GM23338 (cell line): ENCODE data around the gene GRHL3. TPM values are rescaled to one million over a fixed set of nuclear protein-coding genes. Genes with fewer than 3 reads are reported as not detected.

Source experiments
- ATAC-seq: fragments of 200-7000 bp; cut with Tn5 transposase; 3 replicates; pipeline ENCODE4 v1.9.1; 2020
- DNase-seq: peaks from one replicate; pipeline ENCODE4 v3.0.0-alpha.2; 2015; ENCODE audit warnings: low spot score
- H2AFZ ChIP-seq: fragments of 200-600 bp; sonication (generic); 2 replicates; pipeline ENCODE4 v1.8.0; 2016; ENCODE audit warnings: antibody characterized with exemption, mild to moderate bottlenecking, moderate library complexity
- H3F3A ChIP-seq: fragments of 200-600 bp; sonication (generic); replicated peaks from 2 replicates; pipeline ENCODE4 v1.8.0; 2017; ENCODE audit warnings: antibody characterized with exemption, mixed run types, low read depth
- H3K27ac ChIP-seq: fragments of 200-600 bp; sonication (generic); 2 replicates; pipeline ENCODE4 v1.6.1; 2016; ENCODE audit warnings: low read depth
- H3K27me3 ChIP-seq: fragments of 200-600 bp; sonication (generic); 2 replicates; pipeline ENCODE4 v1.8.0; 2016; ENCODE audit warnings: mild to moderate bottlenecking, mixed run types, moderate library complexity; ENCODE audit not compliant: insufficient read depth
- H3K36me3 ChIP-seq: fragments of 200-600 bp; sonication (generic); 2 replicates; pipeline ENCODE4 v1.8.0; 2016; ENCODE audit warnings: mild to moderate bottlenecking; ENCODE audit not compliant: insufficient read depth
- H3K4me1 ChIP-seq: fragments of 200-600 bp; sonication (generic); 2 replicates; pipeline ENCODE4 v1.8.0; 2016; ENCODE audit warnings: mild to moderate bottlenecking, moderate library complexity; ENCODE audit not compliant: insufficient read depth
- H3K4me2 ChIP-seq: fragments of 200-600 bp; sonication (generic); 2 replicates; pipeline ENCODE4 v1.7.1; 2017; ENCODE audit warnings: mixed run types
- H3K4me3 ChIP-seq: fragments of 200-600 bp; sonication (generic); 2 replicates; pipeline ENCODE4 v1.6.1; 2016; ENCODE audit warnings: mixed run types
- H3K79me2 ChIP-seq: fragments of 200-600 bp; sonication (generic); replicated peaks from 2 replicates; pipeline ENCODE4 v1.8.0; 2017; ENCODE audit warnings: mild to moderate bottlenecking; ENCODE audit not compliant: insufficient read depth
- H3K9me2 ChIP-seq: fragments of 200-600 bp; sonication (generic); 2 replicates; pipeline ENCODE4 v1.8.0; 2017; ENCODE audit not compliant: insufficient read depth
- H4K20me1 ChIP-seq: fragments of 200-600 bp; sonication (generic); replicated peaks from 2 replicates; pipeline ENCODE4 v1.8.0; 2017; ENCODE audit warnings: mild to moderate bottlenecking; ENCODE audit not compliant: insufficient read depth
- H3K27ac Mint-ChIP-seq: 2 replicates; pipeline ENCODE4 v1.8.0; 2020; ENCODE audit warnings: inconsistent platforms, mild to moderate bottlenecking, moderate library complexity, mixed read lengths
- H3K27me3 Mint-ChIP-seq: 3 replicates; pipeline ENCODE4 v1.8.0; 2022; ENCODE audit warnings: low read depth, mild to moderate bottlenecking, moderate library complexity, mixed read lengths, inconsistent platforms; ENCODE audit not compliant: insufficient read depth, poor library complexity
- H3K36me3 Mint-ChIP-seq: 3 replicates; pipeline ENCODE4 v1.8.0; 2021; ENCODE audit warnings: low read depth, mild to moderate bottlenecking, inconsistent platforms, moderate library complexity, mixed read lengths
- H3K4me1 Mint-ChIP-seq: 3 replicates; pipeline ENCODE4 v1.8.0; 2020; ENCODE audit warnings: mild to moderate bottlenecking, inconsistent platforms, mixed read lengths
- H3K4me3 Mint-ChIP-seq: 3 replicates; pipeline ENCODE4 v1.8.0; 2021; ENCODE audit warnings: moderate library complexity, mild to moderate bottlenecking, inconsistent platforms, mixed read lengths
- H3K9me3 Mint-ChIP-seq: 3 replicates; pipeline ENCODE4 v1.8.0; 2020; ENCODE audit warnings: moderate library complexity, mild to moderate bottlenecking, inconsistent platforms, mixed read lengths
- CREB1 ChIP-seq: fragments of 250-450 bp; sonication (Bioruptor Pico); IDR thresholded peaks from 2 replicates; pipeline ENCODE4 v1.5.0; 2020; ENCODE audit warnings: low read depth, mild to moderate bottlenecking, moderate library complexity
- CTCF ChIP-seq, 2 experiments: fragments of 200-600 bp in 1 of 2; sonication (generic) in 1 of 2; conservative IDR thresholded peaks; 2 replicates each; pipeline versions ENCODE4 v1.5.1 to v1.6.1; 2016 to 2017; ENCODE audit warnings: antibody characterized with exemption in 2 of 2, low read depth in 2 of 2, mild to moderate bottlenecking in 2 of 2, moderate library complexity in 1 of 2
- JUNB ChIP-seq: IDR thresholded peaks from one replicate; pipeline ENCODE4 v1.6.1; 2016; ENCODE audit warnings: antibody characterized with exemption; ENCODE audit not compliant: unreplicated experiment
- POLR2AphosphoS5 ChIP-seq: IDR thresholded peaks from 2 replicates; pipeline ENCODE4 v1.6.1; 2016; ENCODE audit warnings: antibody characterized with exemption, low read depth
- STAT1 ChIP-seq: IDR thresholded peaks from one replicate; pipeline ENCODE4 v1.6.1; 2016; ENCODE audit warnings: antibody characterized with exemption; ENCODE audit not compliant: unreplicated experiment
- ZNF331 ChIP-seq: fragments of 250-450 bp; sonication (Bioruptor Pico); IDR thresholded peaks from 2 replicates; pipeline ENCODE4 v1.5.0; 2020; ENCODE audit warnings: low read depth, mild to moderate bottlenecking, moderate library complexity
- ZNF462 ChIP-seq: fragments of 250-450 bp; sonication (Bioruptor Pico); IDR thresholded peaks from 2 replicates; pipeline ENCODE4 v1.5.0; 2020; ENCODE audit warnings: mild to moderate bottlenecking, moderate library complexity
- polyA plus RNA-seq: library from polyadenylated mRNA; unstranded; fragments of >200 nt; fragmentation: Nextera tagmentation; extraction: Ambion mirVana; gene quantifications from 2 replicates; pipeline ENCODE4 v1.2.1, GENCODE V29; 2016
- total RNA-seq: library from RNA; depleted of rRNA; stranded (reverse); fragments of >200 nt; shearing (Covaris generic); gene quantifications from 2 replicates; pipeline ENCODE4 v1.2.3, GENCODE V29; 2014

The GRHL3 gene
- total and polyA plus RNA-seq, 2 experiments from 2014 or later = 0.78 to 1.1 TPM

GRCh38 chr1:24294716-24295371 lies 24.3 kb upstream of the GRHL3 start:
- H3K79me2 ChIP-seq = no peaks in the 10 kb centered on the region
- H2AFZ ChIP-seq = peak overlapping the region; percentile 88
- peaks cover 23% of the 10 kb centered on the region for H3K4me1 ChIP-seq
- H3K27ac ChIP-seq = peak overlapping the region; percentile 47; the same call in 1 of the 2 replicates
- peak; percentile 32 for ATAC-seq
- peaks cover 27% of the 10 kb centered on the region for H3K4me1 Mint-ChIP-seq
- no peaks in the 10 kb centered on the region for H3K36me3 Mint-ChIP-seq
- no peaks in the 10 kb centered on the region for H4K20me1 ChIP-seq
- H3K27ac Mint-ChIP-seq = peak overlapping the region; percentile 42; the same call in 1 of the 2 replicates
- peaks cover 4% of the 10 kb centered on the region for H3K27me3 Mint-ChIP-seq
- H3K4me2 ChIP-seq = peak overlapping the region; percentile 59
- TF ChIP-seq POLR2AphosphoS5 (no peak), JUNB (no peak), CREB1 (CRISPR knock-in tag) (no peak), CTCF (conservative IDR thresholded peaks at IDR 0.05; ENCODE audit: low read depth in 2 of 2) (peak in 1 of 2 experiments; percentile 19; a peak in 2 of 4 replicates), ZNF331 (no peak), ZNF462 (CRISPR knock-in tag) (no peak), STAT1 (no peak)
- peak; percentile 57 for DNase-seq
- 0 out of 2 replicates have a peak, but pooled peaks cover 2% of the 10 kb centered on the region for H3K9me2 ChIP-seq
- no peaks in the 10 kb centered on the region for H3F3A ChIP-seq
- H3K27me3 ChIP-seq = no peaks in the 10 kb centered on the region
- no peaks in the 10 kb centered on the region for H3K9me3 Mint-ChIP-seq
- H3K36me3 ChIP-seq = no peaks in the 10 kb centered on the region
- H3K4me3 ChIP-seq = peak overlapping the region; percentile 3; the same call in 1 of the 2 replicates
- H3K4me3 Mint-ChIP-seq = no peak overlapping the region; the same call in 2 of the 3 replicates
